PC-3 (cell line): Measurements from ENCODE around the gene CXCR3.
"Not testable (repeated sequence)": the region's sequence is repeated elsewhere in the genome, so short reads cannot be mapped to it uniquely, and the experiment has no call there.

Experiments
- CTCF ChIP-seq: fragments of 300-600 bp; sonication (generic); conservative IDR thresholded peaks from 2 replicates; pipeline ENCODE4 v1.5.1; 2017; ENCODE audit warnings: antibody characterized with exemption, low read depth, mild to moderate bottlenecking, low read length
- EZH2 ChIP-seq: fragments of 300-600 bp; sonication (generic); IDR thresholded peaks from one replicate; pipeline ENCODE4 v1.6.1; 2017; ENCODE audit warnings: antibody characterized with exemption, mild to moderate bottlenecking, low read length; ENCODE audit not compliant: unreplicated experiment
- EZH2phosphoT487 ChIP-seq: fragments of 300-600 bp; sonication (generic); IDR thresholded peaks from 2 replicates; pipeline ENCODE4 v1.6.1; 2018; ENCODE audit warnings: mild to moderate bottlenecking, antibody characterized with exemption, low read length, borderline replicate concordance

- not testable (repeated sequence) for TF ChIP-seq CTCF, EZH2phosphoT487, EZH2
Measured at GRCh38 chrX:71611736-71612135, 6.6 kb downstream of the CXCR3 start.
